Epithelial cell of proximal tubule (primary cell): ENCODE results near the gene ITLN2. TPM values are rescaled to one million over a fixed set of nuclear protein-coding genes. Genes with fewer than 3 reads are reported as not detected.
"Not testable (repeated sequence)": the region's sequence is repeated elsewhere in the genome, so short reads cannot be mapped to it uniquely, and the experiment has no call there.

Source experiments
- DNase-seq: peaks from one replicate; pipeline ENCODE4 v3.0.0-alpha.2; 2011; ENCODE audit warnings: low read depth
- H3K4me3 ChIP-seq: 2 replicates; pipeline ENCODE4 v1.5.1; 2011; ENCODE audit warnings: low read depth, mild to moderate bottlenecking, low read length
- CTCF ChIP-seq: conservative IDR thresholded peaks from 2 replicates; pipeline ENCODE4 v1.5.1; 2012; ENCODE audit warnings: low read depth, mild to moderate bottlenecking, low read length
- total RNA-seq: library from RNA; depleted of rRNA; stranded (reverse); fragments of >200 nt; gene quantifications from 2 replicates; pipeline ENCODE4 v1.2.3, GENCODE V29; 2015

ITLN2 gene
- total RNA-seq, 1 donor from 2014 or later: not detected

- no peak for DNase-seq
- H3K4me3 ChIP-seq: no peak overlapping the region
- TF ChIP-seq CTCF: no peak
Measured at GRCh38 chr1:160904783-160905616, 49.6 kb downstream of the ITLN2 start.

GRCh38 chr1:160902251-160902650, 52.4 kb downstream of the ITLN2 start:
- H3K4me3 ChIP-seq, DNase-seq: not testable (repeated sequence)

- H3K4me3 ChIP-seq: no peak overlapping the region
- TF ChIP-seq CTCF: no peak
- no peak for DNase-seq
Measured at GRCh38 chr1:160901768-160902167, 52.8 kb downstream of the ITLN2 start.

GRCh38 chr1:160900683-160901082, 53.9 kb downstream of the ITLN2 start:
- not testable (repeated sequence) for H3K4me3 ChIP-seq, DNase-seq

Other genes with a start within 250 kb of the ITLN2 start
- not detected in 2 replicates for gene CD48, start 243.0 kb downstream of the ITLN2 start, total RNA-seq
- 0.06 TPM in 1 of 2 replicates, not detected in the other for gene SLAMF7, start 215.6 kb downstream of the ITLN2 start, total RNA-seq
- not detected in 2 replicates for gene LY9, start 158.6 kb downstream of the ITLN2 start, total RNA-seq
- not detected in 2 replicates for gene CD244, start 91.9 kb downstream of the ITLN2 start, total RNA-seq
- gene ITLN1, start 69.6 kb downstream of the ITLN2 start, total RNA-seq: not detected in 2 replicates
- gene F11R, start 66.3 kb upstream of the ITLN2 start, total RNA-seq: 42.2 and 57.8 TPM in 2 replicates
- 52.0 and 148 TPM in 2 replicates for gene TSTD1, start 84.2 kb upstream of the ITLN2 start, total RNA-seq
- 37.9 and 53.7 TPM in 2 replicates for gene USF1, start 91.2 kb upstream of the ITLN2 start, total RNA-seq
- gene ARHGAP30, start 115.1 kb upstream of the ITLN2 start, total RNA-seq: 0.06 and 0.07 TPM in 2 replicates
- 3.0 and 6.1 TPM in 2 replicates for gene NECTIN4, start 134.7 kb upstream of the ITLN2 start, total RNA-seq
- 2.6 and 6.5 TPM in 2 replicates for gene KLHDC9, start 143.6 kb upstream of the ITLN2 start, total RNA-seq
- gene PFDN2, start 163.2 kb upstream of the ITLN2 start, total RNA-seq: 102 and 103 TPM in 2 replicates
- gene NIT1, start 163.3 kb upstream of the ITLN2 start, total RNA-seq: 34.2 and 55.9 TPM in 2 replicates
- gene DEDD, start 177.9 kb upstream of the ITLN2 start, total RNA-seq: 22.8 and 24.7 TPM in 2 replicates
- 84.7 and 117 TPM in 2 replicates for gene UFC1, start 199.2 kb upstream of the ITLN2 start, total RNA-seq
- 10.2 and 20.6 TPM in 2 replicates for gene USP21, start 204.7 kb upstream of the ITLN2 start, total RNA-seq
- gene PPOX, start 211.6 kb upstream of the ITLN2 start, total RNA-seq: 20.3 and 22.0 TPM in 2 replicates
- gene B4GALT3, start 222.7 kb upstream of the ITLN2 start, total RNA-seq: 46.2 and 50.7 TPM in 2 replicates
- gene ADAMTS4, start 244.2 kb upstream of the ITLN2 start, total RNA-seq: under 0.01 TPM in 1 of 2 replicates, not detected in the other
- 104 and 124 TPM in 2 replicates for gene NDUFS2, start 247.6 kb upstream of the ITLN2 start, total RNA-seq